ENCODE results near the gene CCSER1.

- TF ChIP-seq CTCF (IDR thresholded peaks at IDR 0.05): no peak
- TF ChIP-seq TCF7L2 (IDR thresholded peaks at IDR 0.05; ENCODE audit: low read depth, low read length): no peak
- no peak for TF ChIP-seq SIN3A (IDR thresholded peaks at IDR 0.05; ENCODE audit: borderline replicate concordance, insufficient read depth, low read depth, low read length)
These were observed 27.4 kb upstream of the CCSER1 start for GRCh38 chr4:90099812-90100211.
